Endodermal cell (in vitro differentiated cells): ENCODE data around the gene STAG3. TPM values are rescaled to one million over a fixed set of nuclear protein-coding genes. Genes with fewer than 3 reads are reported as not detected.

Experiments used
- DNase-seq: peaks from one replicate; pipeline ENCODE4 v3.0.0-alpha.2; 2017
- H3K27ac ChIP-seq: 2 replicates; pipeline ENCODE4 v1.5.1; 2013; ENCODE audit warnings: mild to moderate bottlenecking, low read depth, low read length, moderate library complexity
- H3K27me3 ChIP-seq: 2 replicates; pipeline ENCODE4 v1.6.1; 2013; ENCODE audit warnings: mild to moderate bottlenecking, low read length, moderate library complexity; ENCODE audit not compliant: insufficient read depth, control insufficient read depth, poor library complexity, severe bottlenecking
- H3K36me3 ChIP-seq: 2 replicates; pipeline ENCODE4 v1.7.0; 2013; ENCODE audit warnings: mild to moderate bottlenecking, low read length, moderate library complexity; ENCODE audit not compliant: control insufficient read depth, insufficient read depth
- H3K4me1 ChIP-seq: one replicate; pipeline ENCODE4 v1.7.0; 2013; ENCODE audit warnings: low read length; ENCODE audit not compliant: control insufficient read depth, insufficient read depth
- H3K4me3 ChIP-seq: 2 replicates; pipeline ENCODE4 v1.5.1; 2013; ENCODE audit warnings: mild to moderate bottlenecking, low read length, moderate library complexity
- H3K9ac ChIP-seq: 2 replicates; pipeline ENCODE4 v1.6.1; 2013; ENCODE audit warnings: mild to moderate bottlenecking, low read length, moderate library complexity; ENCODE audit not compliant: poor library complexity, severe bottlenecking; ENCODE audit errors: extremely low read depth
- H3K9me3 ChIP-seq: 2 replicates; pipeline ENCODE4 v1.6.1; 2013; ENCODE audit warnings: mild to moderate bottlenecking, low read length, moderate library complexity; ENCODE audit not compliant: control insufficient read depth
- H3K27ac Mint-ChIP-seq: 2 replicates; pipeline ENCODE4 v1.8.0; 2020; ENCODE audit warnings: mixed read lengths
- H3K27me3 Mint-ChIP-seq: 2 replicates; pipeline ENCODE4 v1.8.0; 2021; ENCODE audit warnings: mild to moderate bottlenecking, mixed read lengths; ENCODE audit not compliant: insufficient read depth
- H3K36me3 Mint-ChIP-seq: 2 replicates; pipeline ENCODE4 v1.8.0; 2020; ENCODE audit warnings: low read depth, mixed read lengths
- H3K4me1 Mint-ChIP-seq: 2 replicates; pipeline ENCODE4 v1.8.0; 2020; ENCODE audit warnings: mixed read lengths
- H3K4me3 Mint-ChIP-seq: 2 replicates; pipeline ENCODE4 v1.8.0; 2020; ENCODE audit warnings: mild to moderate bottlenecking, moderate library complexity, mixed read lengths
- H3K9me3 Mint-ChIP-seq: 2 replicates; pipeline ENCODE4 v1.8.0; 2020; ENCODE audit warnings: mild to moderate bottlenecking, mixed read lengths
- WGBS, 2 experiments: methylation state at CpG; one replicate each; pipeline versions ENCODE4 v1.1.5 to v1.1.7; 2013; ENCODE audit warnings: missing lambda C conversion rate in 2 of 2, mixed read lengths in 1 of 2; ENCODE audit not compliant: insufficient coverage in 1 of 2, insufficient read length in 1 of 2; 5-methylcytosine and 5-hydroxymethylcytosine counted together
- total RNA-seq, 2 donors: library from RNA; stranded (reverse); fragmentation: NEBNext Ultra II Directional in 1 of 2; extraction: Animal tissue kit (Norgen Biotek cat#: 25700) in 1 of 2; gene quantifications; 2 replicates in 1 of 2; 3 replicates in 1 of 2; pipeline ENCODE4 v1.2.1, GENCODE V29; 2021
- TF ChIP-seq, protein P1 (sequence below): fragments of 200-600 bp; sonication (generic); conservative IDR thresholded peaks from 2 replicates; pipeline ENCODE4 v1.5.0; 2021; ENCODE audit warnings: antibody characterized with exemption, mild to moderate bottlenecking

The STAG3 gene
- total RNA-seq, 2 donors from 2014 or later = 1.2 to 3.3 TPM

DNA sequence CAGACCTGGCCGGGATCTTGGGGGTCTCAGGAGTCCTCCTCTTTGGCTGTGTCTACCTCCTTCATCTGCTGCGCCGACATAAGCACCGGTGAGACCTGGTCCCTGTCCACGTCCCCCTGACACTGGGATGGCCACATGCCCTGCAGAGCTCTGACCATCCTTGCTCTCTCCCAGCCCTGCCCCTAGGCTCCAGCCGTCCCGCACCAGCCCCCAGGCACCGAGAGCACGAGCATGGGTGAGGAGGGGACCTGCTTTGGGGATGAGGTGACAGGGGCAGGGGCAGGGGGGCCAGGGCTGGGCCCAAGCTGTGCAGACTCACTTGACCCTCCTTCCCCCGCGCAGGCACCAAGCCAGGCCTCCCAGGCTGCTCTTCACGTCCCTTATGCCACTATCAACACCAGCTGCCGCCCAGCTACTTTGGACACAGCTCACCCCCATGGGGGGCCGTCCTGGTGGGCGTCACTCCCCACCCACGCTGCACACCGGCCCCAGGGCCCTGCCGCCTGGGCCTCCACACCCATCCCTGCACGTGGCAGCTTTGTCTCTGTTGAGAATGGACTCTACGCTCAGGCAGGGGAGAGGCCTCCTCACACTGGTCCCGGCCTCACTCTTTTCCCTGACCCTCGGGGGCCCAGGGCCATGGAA, 43.0 kb downstream of the STAG3 start:
- H3K4me1 ChIP-seq = no peaks in the 10 kb centered on the region
- Mint-ChIP-seq H3K4me3 (no peak overlapping the region), H3K27me3 (no peaks in the 10 kb centered on the region), H3K9me3 (no peaks in the 10 kb centered on the region), H3K27ac (no peak overlapping the region), H3K4me1 (no peaks in the 10 kb centered on the region), H3K36me3 (peaks cover 36% of the 10 kb centered on the region)
- H3K9ac ChIP-seq = no peak overlapping the region
- peaks cover 25% of the 10 kb centered on the region for H3K36me3 ChIP-seq
- WGBS, 2 experiments = 91 to 99% methylated on average over 10 to 22 of the region's 22 CpGs
- TF ChIP-seq, protein P1, sequence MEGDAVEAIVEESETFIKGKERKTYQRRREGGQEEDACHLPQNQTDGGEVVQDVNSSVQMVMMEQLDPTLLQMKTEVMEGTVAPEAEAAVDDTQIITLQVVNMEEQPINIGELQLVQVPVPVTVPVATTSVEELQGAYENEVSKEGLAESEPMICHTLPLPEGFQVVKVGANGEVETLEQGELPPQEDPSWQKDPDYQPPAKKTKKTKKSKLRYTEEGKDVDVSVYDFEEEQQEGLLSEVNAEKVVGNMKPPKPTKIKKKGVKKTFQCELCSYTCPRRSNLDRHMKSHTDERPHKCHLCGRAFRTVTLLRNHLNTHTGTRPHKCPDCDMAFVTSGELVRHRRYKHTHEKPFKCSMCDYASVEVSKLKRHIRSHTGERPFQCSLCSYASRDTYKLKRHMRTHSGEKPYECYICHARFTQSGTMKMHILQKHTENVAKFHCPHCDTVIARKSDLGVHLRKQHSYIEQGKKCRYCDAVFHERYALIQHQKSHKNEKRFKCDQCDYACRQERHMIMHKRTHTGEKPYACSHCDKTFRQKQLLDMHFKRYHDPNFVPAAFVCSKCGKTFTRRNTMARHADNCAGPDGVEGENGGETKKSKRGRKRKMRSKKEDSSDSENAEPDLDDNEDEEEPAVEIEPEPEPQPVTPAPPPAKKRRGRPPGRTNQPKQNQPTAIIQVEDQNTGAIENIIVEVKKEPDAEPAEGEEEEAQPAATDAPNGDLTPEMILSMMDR = no peak
- no peak overlapping the region for H3K27ac ChIP-seq
- DNase-seq = no peak
- H3K9me3 ChIP-seq = no peaks in the 10 kb centered on the region
- H3K4me3 ChIP-seq = no peak overlapping the region
- H3K27me3 ChIP-seq = no peaks in the 10 kb centered on the region

DNA sequence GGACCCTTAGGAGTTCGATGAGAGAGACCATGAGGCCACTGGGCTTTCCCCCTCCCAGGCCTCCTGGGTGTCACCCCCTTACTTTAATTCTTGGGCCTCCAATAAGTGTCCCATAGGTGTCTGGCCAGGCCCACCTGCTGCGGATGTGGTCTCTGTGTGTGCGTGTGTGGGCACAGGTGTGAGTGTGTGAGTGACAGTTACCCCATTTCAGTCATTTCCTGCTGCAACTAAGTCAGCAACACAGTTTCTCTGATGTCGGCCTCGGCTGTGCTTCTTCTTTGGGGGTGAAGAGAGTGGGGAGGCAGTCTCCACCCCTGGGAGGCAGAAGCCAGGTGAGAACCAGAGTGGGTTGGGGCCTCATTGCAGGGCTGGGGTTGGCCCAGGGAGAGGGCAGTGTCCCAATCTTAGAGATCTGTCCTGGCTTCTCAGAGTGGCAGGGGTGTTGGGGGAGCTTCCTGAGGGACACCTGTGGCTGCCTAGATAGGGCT, 43.6 kb downstream of the STAG3 start:
- Mint-ChIP-seq H3K4me1 (no peaks in the 10 kb centered on the region), H3K4me3 (no peak overlapping the region), H3K36me3 (peaks cover 36% of the 10 kb centered on the region), H3K9me3 (no peaks in the 10 kb centered on the region), H3K27me3 (no peaks in the 10 kb centered on the region), H3K27ac (no peak overlapping the region)
- peaks cover 30% of the 10 kb centered on the region for H3K36me3 ChIP-seq
- H3K27ac ChIP-seq = no peak overlapping the region
- H3K9ac ChIP-seq = no peak overlapping the region
- no peaks in the 10 kb centered on the region for H3K27me3 ChIP-seq
- H3K9me3 ChIP-seq = no peaks in the 10 kb centered on the region
- H3K4me1 ChIP-seq = no peaks in the 10 kb centered on the region
- 81 to 95% methylated on average over 3 to 5 of the region's 5 CpGs for WGBS, 2 experiments
- no peak overlapping the region for H3K4me3 ChIP-seq
- no peak for DNase-seq
- TF ChIP-seq, protein P1 = no peak

DNA sequence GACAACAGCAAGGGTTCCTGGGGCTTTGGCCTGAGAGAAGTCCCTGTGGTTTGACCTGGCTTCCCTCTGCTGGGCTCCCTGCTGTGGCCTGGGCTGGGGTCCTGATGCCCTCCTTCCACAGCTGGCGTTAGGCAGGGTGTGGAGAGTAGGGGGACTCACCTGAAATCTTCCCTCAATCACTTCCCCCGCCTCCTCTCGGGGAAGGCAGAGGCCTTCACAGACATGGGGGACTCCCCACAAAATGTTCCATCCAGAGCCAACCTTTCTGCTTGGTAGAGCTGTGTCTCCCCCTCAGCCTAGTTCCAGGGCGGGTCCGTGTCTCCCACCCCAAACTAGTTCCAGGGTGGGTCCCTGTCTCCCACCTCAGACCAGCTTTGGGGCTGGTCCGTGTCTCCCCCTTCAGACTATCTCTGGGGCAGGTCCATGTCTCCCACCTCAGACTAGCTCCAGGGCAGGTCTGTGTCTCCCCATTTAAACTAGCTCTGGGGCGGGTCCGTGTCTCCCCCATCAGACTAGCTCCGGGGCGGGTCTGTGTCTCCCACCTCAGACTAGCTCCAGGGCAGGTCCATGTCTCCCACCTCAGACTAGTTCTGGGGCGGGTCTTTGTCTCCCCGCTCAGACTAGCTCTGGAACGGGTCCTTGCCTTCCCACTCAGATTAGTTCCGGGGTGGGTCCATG, 44.2 kb downstream of the STAG3 start:
- Mint-ChIP-seq H3K36me3 (peaks cover 36% of the 10 kb centered on the region), H3K27ac (no peak overlapping the region), H3K9me3 (no peaks in the 10 kb centered on the region), H3K4me1 (no peaks in the 10 kb centered on the region), H3K27me3 (no peaks in the 10 kb centered on the region), H3K4me3 (no peak overlapping the region)
- DNase-seq = no peak
- WGBS, 2 experiments = 89 to 92% methylated on average over 11 to 14 of the region's 14 CpGs
- Histone ChIP-seq H3K9ac (no peak overlapping the region), H3K9me3 (no peaks in the 10 kb centered on the region), H3K27me3 (no peaks in the 10 kb centered on the region), H3K36me3 (peaks cover 34% of the 10 kb centered on the region), H3K4me1 (no peaks in the 10 kb centered on the region), H3K27ac (no peak overlapping the region), H3K4me3 (no peak overlapping the region)
- TF ChIP-seq, protein P1 = no peak
